Activated T-cell treated with anti-CD3 and anti-CD28 coated beads, Interleukin-2, amount 50 U/mL, for 72 hours (primary cell): ENCODE results near the gene SULT4A1. TPM values are rescaled to one million over a fixed set of nuclear protein-coding genes. Genes with fewer than 3 reads are reported as not detected.

Experiments
- ATAC-seq, 2 donors: fragments of 150-1000 bp; cut with Tn5 transposase; replicated peaks in 1 of 2; 2 replicates each; pipeline ENCODE4 v1.10.0; 2021; ENCODE audit warnings: moderate library complexity in 2 of 2, mild to moderate bottlenecking in 1 of 2
- DNase-seq, 2 donors: peaks; one replicate each; pipeline ENCODE4 v3.0.0; 2021 to 2022; ENCODE audit warnings: mixed read lengths in 1 of 2
- H3K27ac Mint-ChIP-seq: one replicate; pipeline ENCODE4 v1.8.0; 2022; ENCODE audit warnings: mild to moderate bottlenecking, moderate library complexity, mixed read lengths
- H3K27me3 Mint-ChIP-seq: one replicate; pipeline ENCODE4 v1.8.0; 2022; ENCODE audit warnings: low read depth, mixed read lengths
- H3K36me3 Mint-ChIP-seq, 2 donors: one replicate each; pipeline ENCODE4 v1.8.0; 2022; ENCODE audit warnings: mixed read lengths in 2 of 2, mild to moderate bottlenecking in 1 of 2; ENCODE audit not compliant: insufficient read depth in 2 of 2
- H3K4me1 Mint-ChIP-seq: one replicate; pipeline ENCODE4 v1.8.0; 2022; ENCODE audit warnings: low read depth, mixed read lengths
- H3K4me3 Mint-ChIP-seq, 2 donors: one replicate each; pipeline ENCODE4 v1.8.0; 2022; ENCODE audit warnings: mild to moderate bottlenecking in 2 of 2, mixed read lengths in 2 of 2, moderate library complexity in 2 of 2
- H3K9me3 Mint-ChIP-seq, 2 donors: one replicate each; pipeline ENCODE4 v1.8.0; 2022; ENCODE audit warnings: mixed read lengths in 2 of 2
- total RNA-seq, 2 donors: library from RNA; stranded (reverse); gene quantifications; one replicate each; pipeline ENCODE4 v1.2.3, GENCODE V29; 2022

SULT4A1 gene
- total RNA-seq, 2 donors from 2014 or later, result not detected

DNA sequence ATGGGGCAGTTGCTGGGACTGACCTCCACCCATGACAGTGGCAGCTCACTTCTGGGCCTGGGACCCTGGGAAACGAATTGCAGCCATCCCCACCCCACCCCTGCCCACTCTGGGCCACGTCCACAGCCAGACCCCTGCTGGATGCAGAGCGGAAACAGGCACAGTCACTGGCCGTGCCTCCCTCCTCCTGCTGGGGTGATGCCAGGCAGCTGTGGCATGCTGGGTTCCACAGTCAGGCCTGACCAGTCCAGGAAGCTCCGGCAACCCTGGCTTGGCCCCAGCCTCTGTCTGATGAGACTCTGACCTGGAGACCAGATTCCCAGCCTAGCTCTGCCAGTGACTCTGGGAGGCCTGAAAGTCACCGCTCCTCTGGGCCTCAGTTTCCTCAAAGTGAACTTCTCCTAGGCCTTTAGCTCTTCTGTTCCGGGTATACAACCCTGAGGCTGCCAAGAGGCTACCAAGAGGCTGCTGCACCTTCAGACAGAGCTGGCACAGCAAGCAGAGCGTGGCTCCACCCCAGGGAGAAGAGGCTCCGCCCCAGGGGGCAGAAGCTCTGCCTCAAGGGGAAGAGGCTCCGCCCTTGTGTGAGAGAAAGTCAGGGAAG is 8.9 kb downstream of the SULT4A1 start:
- Mint-ChIP-seq H3K27ac (no peak overlapping the region), H3K36me3 (peaks cover 1 to 4% of the 10 kb centered on the region in 2 donors), H3K9me3 (peaks cover 3 to 5% of the 10 kb centered on the region in 2 donors), H3K4me1 (no peaks in the 10 kb centered on the region), H3K27me3 (peaks cover 17% of the 10 kb centered on the region), H3K4me3 (no peak overlapping the region)
- DNase-seq (no peak), ATAC-seq (no peak)

DNA sequence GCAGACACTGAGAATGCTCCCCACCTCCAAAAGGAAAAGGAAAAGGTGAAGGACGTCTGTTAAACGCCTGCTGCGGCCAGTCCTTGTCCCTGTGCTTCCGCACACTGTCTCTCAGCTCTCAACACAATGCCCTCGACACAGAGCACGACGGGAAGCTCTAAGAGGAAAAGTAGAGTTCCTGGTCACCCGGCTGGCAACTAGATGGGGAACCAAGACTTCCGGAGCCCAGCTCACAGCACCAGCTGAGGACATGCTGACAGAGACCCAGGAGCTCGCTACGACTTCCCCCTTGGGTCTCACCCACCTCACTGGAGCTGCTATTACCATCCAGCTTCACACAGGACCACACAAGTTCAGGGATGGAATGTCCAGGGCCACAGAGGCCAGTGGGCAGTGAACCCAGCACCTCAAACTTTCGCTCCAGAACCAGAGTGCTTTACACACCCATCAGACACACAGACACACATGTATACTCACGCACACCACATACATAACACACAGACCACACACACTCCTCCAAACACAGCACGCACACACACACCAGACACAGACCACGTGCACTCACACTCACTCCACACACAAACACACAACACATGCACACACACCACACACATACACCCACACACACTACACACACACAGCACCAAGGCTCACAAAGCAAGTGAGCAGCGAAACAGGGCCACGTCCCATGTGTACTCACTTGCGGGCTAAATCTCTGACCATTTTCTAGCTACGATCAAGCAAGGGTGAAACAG is 9.6 kb downstream of the SULT4A1 start:
- H3K4me1 Mint-ChIP-seq, result no peaks in the 10 kb centered on the region
- H3K36me3 Mint-ChIP-seq, result peaks cover 1 to 4% of the 10 kb centered on the region in 2 donors
- ATAC-seq (no peak), DNase-seq (no peak)
- peaks cover 3 to 5% of the 10 kb centered on the region in 2 donors for H3K9me3 Mint-ChIP-seq
- H3K4me3 Mint-ChIP-seq, result no peak overlapping the region
- peaks cover 14% of the 10 kb centered on the region for H3K27me3 Mint-ChIP-seq
- no peak overlapping the region for H3K27ac Mint-ChIP-seq

DNA sequence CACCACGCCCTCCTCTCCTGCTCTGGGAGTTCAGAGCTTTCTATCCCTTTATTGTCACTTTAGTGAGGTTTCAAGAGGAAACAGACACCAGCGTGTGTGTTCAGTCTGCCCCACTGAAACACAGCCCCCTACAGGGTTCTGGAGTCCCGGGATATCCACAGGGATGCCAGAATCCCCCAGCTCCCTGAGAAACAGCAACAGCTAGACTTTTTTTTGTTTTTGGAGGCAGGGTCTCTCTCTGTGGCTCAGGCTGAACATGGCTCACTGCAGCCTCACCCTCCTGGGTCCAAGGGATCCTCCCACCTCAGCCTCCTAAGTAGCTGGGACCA is 10.4 kb downstream of the SULT4A1 start:
- Mint-ChIP-seq H3K4me1 (no peaks in the 10 kb centered on the region), H3K4me3 (no peak overlapping the region), H3K27ac (no peak overlapping the region), H3K27me3 (peaks cover 6% of the 10 kb centered on the region), H3K9me3 (peaks cover 2 to 4% of the 10 kb centered on the region in 2 donors), H3K36me3 (peaks cover under 1 to 1% of the 10 kb centered on the region in 2 donors)
- no peak for ATAC-seq
- no peak for DNase-seq

GRCh38 chr22:43851058-43851978 is 11.0 kb downstream of the SULT4A1 start:
- Mint-ChIP-seq H3K27ac (no peak overlapping the region), H3K27me3 (peaks cover 4% of the 10 kb centered on the region), H3K9me3 (peaks cover 0 to 1% of the 10 kb centered on the region in 2 donors), H3K4me1 (no peaks in the 10 kb centered on the region), H3K36me3 (no peaks in the 10 kb centered on the region), H3K4me3 (no peak overlapping the region)
- no peak for DNase-seq
- no peak for ATAC-seq

- H3K27me3 Mint-ChIP-seq, result peaks cover 2% of the 10 kb centered on the region
- no peaks in the 10 kb centered on the region for H3K36me3 Mint-ChIP-seq
- no peak for DNase-seq
- no peaks in the 10 kb centered on the region for H3K4me1 Mint-ChIP-seq
- H3K9me3 Mint-ChIP-seq, result no peaks in the 10 kb centered on the region
- ATAC-seq, result no peak
- H3K27ac Mint-ChIP-seq, result no peak overlapping the region
- H3K4me3 Mint-ChIP-seq, result no peak overlapping the region
Measured at GRCh38 chr22:43850529-43850928, 11.8 kb downstream of the SULT4A1 start.

DNA sequence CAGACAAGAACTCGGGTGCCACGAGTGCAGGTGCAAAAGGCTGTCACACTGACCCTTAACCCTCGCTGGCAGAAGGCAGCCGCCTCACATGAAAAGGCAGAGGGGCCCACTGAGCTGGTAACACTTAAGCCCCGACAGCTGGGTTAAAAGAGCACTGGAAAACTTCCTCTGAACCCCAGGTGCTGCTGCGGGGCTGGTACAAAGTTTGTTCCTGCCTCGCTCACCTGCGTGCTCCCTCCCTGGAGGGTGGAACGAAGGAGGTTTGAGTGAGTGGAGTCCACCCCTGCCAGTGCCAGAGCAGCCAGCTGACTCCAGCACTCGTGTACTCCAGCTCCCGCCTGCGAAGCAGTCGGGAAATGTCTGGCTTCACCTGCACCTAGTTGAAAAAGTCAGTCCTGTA is 12.6 kb downstream of the SULT4A1 start:
- no peak overlapping the region for H3K4me3 Mint-ChIP-seq
- ATAC-seq (no peak), DNase-seq (no peak)
- no peak overlapping the region for H3K27ac Mint-ChIP-seq
- no peaks in the 10 kb centered on the region for H3K9me3 Mint-ChIP-seq
- H3K4me1 Mint-ChIP-seq, result no peaks in the 10 kb centered on the region
- no peaks in the 10 kb centered on the region for H3K27me3 Mint-ChIP-seq
- no peaks in the 10 kb centered on the region for H3K36me3 Mint-ChIP-seq

GRCh38 chr22:43848366-43849171 is 13.7 kb downstream of the SULT4A1 start:
- Mint-ChIP-seq H3K4me1 (no peaks in the 10 kb centered on the region), H3K9me3 (no peaks in the 10 kb centered on the region), H3K27me3 (no peaks in the 10 kb centered on the region), H3K27ac (no peak overlapping the region), H3K4me3 (no peak overlapping the region), H3K36me3 (no peaks in the 10 kb centered on the region)
- DNase-seq (no peak), ATAC-seq (no peak)

DNA sequence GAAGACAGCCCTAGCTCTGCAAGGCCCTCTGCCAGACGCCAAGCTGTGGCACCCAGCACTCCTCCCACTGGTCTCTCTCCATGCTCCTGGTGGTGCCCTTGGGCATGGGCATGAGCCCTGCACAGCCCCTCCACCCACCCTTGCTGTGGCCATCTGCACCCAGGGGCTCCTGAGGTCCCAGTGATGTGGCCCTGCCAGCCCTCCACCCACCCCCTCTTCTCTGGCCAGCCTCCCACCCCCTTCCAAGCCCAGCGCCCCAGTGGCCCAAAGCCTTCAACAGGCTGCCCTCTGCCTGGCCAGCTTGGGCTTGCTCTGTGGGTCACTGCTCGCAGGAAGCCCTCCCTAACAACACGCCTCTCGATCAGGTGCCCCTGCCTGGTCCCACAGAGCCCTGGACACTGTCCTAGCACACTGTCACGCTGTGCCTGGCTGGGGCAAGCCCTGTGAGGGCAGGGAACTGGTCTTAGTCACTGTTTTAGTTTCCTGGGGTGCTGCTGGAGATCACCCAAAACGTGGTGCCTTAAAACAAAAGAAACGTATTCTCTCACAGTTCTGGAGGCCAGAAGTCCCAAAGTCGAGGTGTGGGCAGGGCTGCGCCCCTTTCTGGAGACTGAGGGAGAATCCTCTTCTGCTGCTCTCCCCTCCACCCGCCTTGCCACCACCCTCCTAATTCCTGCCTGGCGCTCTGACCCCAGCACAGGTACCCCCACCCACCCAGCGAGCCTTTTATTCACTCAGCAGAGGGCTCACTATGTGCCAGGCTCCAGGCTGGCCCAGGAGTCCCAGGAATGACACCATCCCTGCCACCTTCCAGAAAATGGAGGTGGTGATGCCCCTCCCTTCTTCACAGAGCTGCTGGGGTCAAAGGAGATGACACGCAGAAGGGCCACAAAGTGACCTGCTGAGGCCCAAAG is 14.7 kb downstream of the SULT4A1 start:
- Mint-ChIP-seq H3K27ac (no peak overlapping the region), H3K9me3 (no peaks in the 10 kb centered on the region), H3K4me3 (no peak overlapping the region), H3K27me3 (no peaks in the 10 kb centered on the region), H3K4me1 (no peaks in the 10 kb centered on the region), H3K36me3 (no peaks in the 10 kb centered on the region)
- ATAC-seq (no peak), DNase-seq (no peak)

DNA sequence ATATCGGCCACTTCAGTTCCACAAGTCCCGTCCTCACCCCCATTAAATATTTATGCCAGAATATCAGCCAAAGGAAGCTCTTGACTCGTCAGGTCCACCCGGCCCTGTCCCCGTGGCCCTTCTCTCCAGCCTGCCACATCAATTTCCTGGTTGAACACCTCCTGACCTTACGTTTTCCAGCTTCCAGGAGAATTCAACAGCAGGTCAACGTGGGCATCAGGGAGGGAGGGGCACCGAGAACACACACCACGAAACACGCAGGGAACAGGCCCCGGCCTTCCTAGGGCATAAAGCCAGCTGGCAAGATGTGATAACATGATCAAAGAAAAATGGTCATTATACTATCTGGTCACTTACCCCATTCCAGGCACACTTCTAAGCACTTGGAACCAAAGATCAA is 15.3 kb downstream of the SULT4A1 start:
- no peaks in the 10 kb centered on the region for H3K9me3 Mint-ChIP-seq
- no peaks in the 10 kb centered on the region for H3K4me1 Mint-ChIP-seq
- ATAC-seq (no peak), DNase-seq (no peak)
- no peak overlapping the region for H3K4me3 Mint-ChIP-seq
- H3K36me3 Mint-ChIP-seq, result no peaks in the 10 kb centered on the region
- no peak overlapping the region for H3K27ac Mint-ChIP-seq
- no peaks in the 10 kb centered on the region for H3K27me3 Mint-ChIP-seq

DNA sequence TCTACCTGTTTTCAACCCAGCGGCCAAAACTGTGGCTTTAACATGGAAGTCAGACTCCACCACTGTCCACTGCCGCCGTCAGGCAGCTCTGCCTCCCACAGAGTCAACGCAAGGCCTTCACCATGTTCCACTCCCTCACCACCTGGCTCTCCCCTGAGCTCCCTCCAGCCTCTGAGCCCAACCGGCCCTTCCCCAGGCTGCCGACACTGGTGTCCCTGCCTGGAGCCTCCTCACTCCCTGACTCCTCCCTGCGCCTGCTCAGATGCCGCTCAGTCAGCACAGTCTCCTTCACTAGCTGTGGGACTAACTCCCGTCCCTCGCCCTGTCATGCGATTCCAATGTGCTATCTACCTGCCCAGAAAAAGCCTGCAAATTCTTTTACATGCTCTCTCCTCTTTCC is 16.3 kb downstream of the SULT4A1 start:
- Mint-ChIP-seq H3K36me3 (no peaks in the 10 kb centered on the region), H3K9me3 (no peaks in the 10 kb centered on the region), H3K4me1 (no peaks in the 10 kb centered on the region), H3K4me3 (no peak overlapping the region), H3K27me3 (no peaks in the 10 kb centered on the region), H3K27ac (no peak overlapping the region)
- ATAC-seq, result no peak
- DNase-seq, result no peak

GRCh38 chr22:43844560-43845545 is 17.5 kb downstream of the SULT4A1 start:
- H3K27ac Mint-ChIP-seq, result no peak overlapping the region

More at GRCh38 chr22:43844560-43845545, 17.5 kb downstream of the SULT4A1 start:
- H3K9me3 Mint-ChIP-seq, result no peaks in the 10 kb centered on the region
- no peaks in the 10 kb centered on the region for H3K27me3 Mint-ChIP-seq
- no peak for DNase-seq
- no peak for ATAC-seq
- H3K4me3 Mint-ChIP-seq, result no peak overlapping the region
- H3K36me3 Mint-ChIP-seq, result no peaks in the 10 kb centered on the region
- H3K4me1 Mint-ChIP-seq, result no peaks in the 10 kb centered on the region
